IMR-90 (cell line): Measurements from ENCODE around the gene CDC42EP4. TPM values are rescaled to one million over a fixed set of nuclear protein-coding genes. Genes with fewer than 3 reads are reported as not detected.

Experiments used
- ATAC-seq: fragments of 200-7000 bp; cut with Tn5 transposase; 2 replicates; pipeline ENCODE4 v1.9.1; 2020; ENCODE audit warnings: low read depth, mild to moderate bottlenecking, moderate library complexity
- BruUV-seq: library from RNA; stranded (reverse); fragments of 400-500 nt; replicated peaks from 2 replicates; lab custom pipeline; 2021; lab: Mats Ljungman, UMichigan
- CTCF ChIA-PET: fragments of 300-600 bp; formaldehyde crosslinking; extraction: SDS; loops from one replicate; lab custom pipeline; 2021; ENCODE audit warnings: antibody characterized with exemption; lab: Yijun Ruan, JAX
- POLR2A ChIA-PET: fragments of 300-600 bp; sonication (Branson Sonifier 250); formaldehyde crosslinking; loops from one replicate; lab custom pipeline; 2022; ENCODE audit warnings: antibody characterized with exemption; ENCODE audit not compliant: unreplicated experiment; lab: Charles Lee
- DNase-seq: peaks from one replicate; pipeline ENCODE4 v3.0.0; 2013
- H2AFZ ChIP-seq: replicated peaks from 2 replicates; pipeline ENCODE3; 2013; ENCODE audit warnings: low read length, mild to moderate bottlenecking; ENCODE audit not compliant: poor library complexity
- H2AK5ac ChIP-seq: 2 replicates; pipeline ENCODE4 v1.6.1; 2013; ENCODE audit warnings: low read depth, low read length, inconsistent platforms
- H2AK9ac ChIP-seq: replicated peaks from 2 replicates; pipeline ENCODE3; 2013; ENCODE audit warnings: mild to moderate bottlenecking, low read depth, low read length, moderate library complexity; ENCODE audit not compliant: poor library complexity
- H2BK120ac ChIP-seq: 2 replicates; pipeline ENCODE4 v1.6.1; 2013; ENCODE audit warnings: low read depth, low read length, inconsistent platforms
- H2BK15ac ChIP-seq: 3 replicates; pipeline ENCODE4 v1.6.1; 2013; ENCODE audit warnings: low read depth, low read length, inconsistent platforms
- H2BK20ac ChIP-seq: 2 replicates; pipeline ENCODE4 v1.6.1; 2013; ENCODE audit warnings: low read depth, mild to moderate bottlenecking, inconsistent platforms, low read length, moderate library complexity
- H2BK5ac ChIP-seq: 2 replicates; pipeline ENCODE4 v1.6.1; 2013; ENCODE audit warnings: mild to moderate bottlenecking, low read depth, low read length, inconsistent platforms; ENCODE audit not compliant: poor library complexity, severe bottlenecking
- H3K14ac ChIP-seq: replicated peaks from 2 replicates; pipeline ENCODE4 v1.6.1; 2013; ENCODE audit warnings: low read depth, low read length, inconsistent platforms
- H3K18ac ChIP-seq: 2 replicates; pipeline ENCODE4 v1.6.1; 2013; ENCODE audit warnings: low read depth, low read length, control low read depth
- H3K23ac ChIP-seq: 2 replicates; pipeline ENCODE4 v1.6.1; 2013; ENCODE audit warnings: low read depth, low read length, inconsistent platforms
- H3K27ac ChIP-seq: 2 replicates; pipeline ENCODE4 v1.5.1; 2013; ENCODE audit warnings: mild to moderate bottlenecking, control low read depth, low read length; ENCODE audit not compliant: insufficient read depth
- H3K27me3 ChIP-seq: 2 replicates; pipeline ENCODE4 v1.6.1; 2013; ENCODE audit warnings: low read length; ENCODE audit not compliant: control insufficient read depth, insufficient read depth
- H3K36me3 ChIP-seq: 2 replicates; pipeline ENCODE4 v1.6.1; 2013; ENCODE audit warnings: low read length, mixed read lengths; ENCODE audit not compliant: control insufficient read depth, insufficient read depth
- H3K4ac ChIP-seq: 2 replicates; pipeline ENCODE4 v1.6.1; 2013; ENCODE audit warnings: low read depth, low read length, inconsistent platforms
- H3K4me1 ChIP-seq: 2 replicates; pipeline ENCODE4 v1.6.1; 2013; ENCODE audit warnings: low read length, mixed read lengths; ENCODE audit not compliant: control insufficient read depth, insufficient read depth
- H3K4me2 ChIP-seq: 2 replicates; pipeline ENCODE4 v1.6.1; 2013; ENCODE audit warnings: low read depth, mild to moderate bottlenecking, control low read depth, low read length, moderate library complexity
- H3K4me3 ChIP-seq: 2 replicates; pipeline ENCODE4 v1.5.1; 2013; ENCODE audit warnings: low read depth, mild to moderate bottlenecking, control low read depth, low read length, moderate library complexity; ENCODE audit not compliant: insufficient read depth
- H3K56ac ChIP-seq: 2 replicates; pipeline ENCODE4 v1.6.1; 2013; ENCODE audit warnings: low read length, inconsistent platforms; ENCODE audit not compliant: insufficient read depth; ENCODE audit errors: extremely low read depth
- H3K79me1 ChIP-seq, 2 experiments: 2 replicates each; pipeline ENCODE4 v1.6.1; 2013; ENCODE audit warnings: low read length in 2 of 2, inconsistent platforms in 1 of 2, low read depth in 1 of 2
- H3K9ac ChIP-seq: 2 replicates; pipeline ENCODE4 v1.6.1; 2013; ENCODE audit warnings: low read depth, low read length, control low read depth
- H3K9me1 ChIP-seq: 2 replicates; pipeline ENCODE4 v1.6.1; 2013; ENCODE audit warnings: low read length, inconsistent platforms; ENCODE audit not compliant: insufficient read depth
- H3K9me3 ChIP-seq: 2 replicates; pipeline ENCODE4 v1.6.1; 2013; ENCODE audit warnings: low read length; ENCODE audit not compliant: control insufficient read depth, insufficient read depth
- H4K20me1 ChIP-seq: 2 replicates; pipeline ENCODE4 v1.6.1; 2013; ENCODE audit warnings: low read length, inconsistent platforms; ENCODE audit not compliant: insufficient read depth
- H4K5ac ChIP-seq: 2 replicates; pipeline ENCODE4 v1.6.1; 2013; ENCODE audit warnings: mild to moderate bottlenecking, low read depth, low read length, control low read depth
- H4K8ac ChIP-seq, 2 experiments: 2 replicates each; pipeline ENCODE4 v1.6.1; 2013; ENCODE audit warnings: low read depth in 2 of 2, low read length in 2 of 2, control low read depth in 1 of 2, inconsistent platforms in 1 of 2
- H4K91ac ChIP-seq: 2 replicates; pipeline ENCODE4 v1.6.1; 2013; ENCODE audit warnings: low read depth, low read length, inconsistent platforms; ENCODE audit not compliant: insufficient read depth
- CEBPB ChIP-seq: IDR thresholded peaks from 2 replicates; pipeline ENCODE4 v1.6.1; 2012; ENCODE audit warnings: low read depth, low read length, improper control_type of control experiment
- CTCF ChIP-seq: conservative IDR thresholded peaks from 2 replicates; pipeline ENCODE4 v1.5.1; 2012; ENCODE audit warnings: mild to moderate bottlenecking, low read depth, low read length, improper control_type of control experiment
- ELK1 ChIP-seq: fragments of 150-350 bp; IDR thresholded peaks from 2 replicates; pipeline ENCODE4 v1.6.1; 2016; ENCODE audit warnings: low read depth, mild to moderate bottlenecking, low read length, moderate library complexity, borderline replicate concordance
- FOS ChIP-seq: fragments of 150-350 bp; IDR thresholded peaks from 2 replicates; pipeline ENCODE4 v1.6.1; 2016; ENCODE audit warnings: low read depth, low read length
- MAFK ChIP-seq: IDR thresholded peaks from 2 replicates; pipeline ENCODE4 v1.6.1; 2012; ENCODE audit warnings: low read depth, low read length, improper control_type of control experiment
- MAZ ChIP-seq: IDR thresholded peaks from 2 replicates; pipeline ENCODE4 v1.6.1; 2012; ENCODE audit warnings: low read depth, mild to moderate bottlenecking, low read length, improper control_type of control experiment, moderate library complexity, borderline replicate concordance
- RAD21 ChIP-seq: IDR thresholded peaks from 2 replicates; pipeline ENCODE4 v1.6.1; 2012; ENCODE audit warnings: low read length, improper control_type of control experiment
- RCOR1 ChIP-seq: IDR thresholded peaks from 2 replicates; pipeline ENCODE4 v1.6.1; 2012; ENCODE audit warnings: mild to moderate bottlenecking, low read length, improper control_type of control experiment; ENCODE audit not compliant: insufficient replicate concordance
- RFX5 ChIP-seq: IDR thresholded peaks from 2 replicates; pipeline ENCODE4 v1.8.0; 2012; ENCODE audit warnings: low read depth, mild to moderate bottlenecking, low read length, moderate library complexity
- SMC3 ChIP-seq: fragments of 150-350 bp; IDR thresholded peaks from 2 replicates; pipeline ENCODE4 v1.6.1; 2016; ENCODE audit warnings: low read depth, mild to moderate bottlenecking, antibody characterized with exemption, low read length, moderate library complexity
- USF2 ChIP-seq: fragments of 150-350 bp; IDR thresholded peaks from 2 replicates; pipeline ENCODE4 v1.6.1; 2017; ENCODE audit warnings: mild to moderate bottlenecking, antibody characterized with exemption, low read length, low read depth
- WGBS, 2 experiments: methylation state at CpG; one replicate each; pipeline versions ENCODE4 v1.1.5 to v1.1.7; 2013; ENCODE audit warnings: missing lambda C conversion rate in 2 of 2; ENCODE audit not compliant: insufficient read length in 1 of 2; ENCODE audit errors: extremely low coverage in 2 of 2; 5-methylcytosine and 5-hydroxymethylcytosine counted together
- dilution Hi-C: fragments of 300-500 bp; cut with HindIII; formaldehyde crosslinking; loops from one replicate; pipeline ENCODE4 v1.14.3; 2018; ENCODE audit warnings: low sequenced_read_pairs; ENCODE audit not compliant: unreplicated experiment
- in situ Hi-C: fragments of 300-500 bp; cut with MboI; formaldehyde crosslinking; loops from 3 replicates; pipeline ENCODE4 v1.14.3; 2019; ENCODE audit warnings: low sequenced_read_pairs, inconsistent platforms, mixed read lengths
- intact Hi-C: fragments of 100-400 bp; cut with micrococcal nuclease; formaldehyde crosslinking; loops from 2 replicates; pipeline ENCODE4 v1.10.0; 2022
- polyA plus RNA-seq, 3 experiments: library from polyadenylated mRNA; depleted of rRNA; stranded (reverse); fragments of >200 nt; gene quantifications; 2 replicates each; pipeline ENCODE4 v1.2.3, GENCODE V29; 2012; ENCODE audit warnings: low replicate concordance in 1 of 3
- total RNA-seq: library from RNA; depleted of rRNA; stranded (reverse); fragments of >200 nt; gene quantifications from 2 replicates; pipeline ENCODE4 v1.2.3, GENCODE V29; 2012

CDC42EP4 gene
- total and polyA plus RNA-seq, 2 of the 4 experiments (the other 2 are of a cell fraction), result 14.3 to 25.8 TPM

- TF ChIP-seq ELK1, result no peak
Measured at GRCh38 chr17:73249700-73250099, 62.1 kb downstream of the CDC42EP4 start (continued).

GRCh38 chr17:73248532-73248931 lies 63.3 kb downstream of the CDC42EP4 start:
- intact Hi-C loops (loop anchor here (5.0 kb wide), 1 partner anchor 521 kb away; no protein-coding TSS in a partner anchor), dilution Hi-C loops (no loop called here), in situ Hi-C loops (loop anchor here (5.0 kb wide), 1 partner anchor 521 kb away; no protein-coding TSS in a partner anchor)
- H2BK120ac ChIP-seq, result no peak overlapping the region
- H3K9me1 ChIP-seq, result no peaks in the 10 kb centered on the region; the same call in 1 of the 2 replicates
- no peak overlapping the region for H4K5ac ChIP-seq
- no peak overlapping the region for H4K91ac ChIP-seq
- peaks cover 28% of the 10 kb centered on the region for H3K36me3 ChIP-seq
- no peak overlapping the region for H3K18ac ChIP-seq
- POLR2A ChIA-PET, result no interaction called here
- CTCF ChIA-PET, result interaction anchor here (0.9 to 1.4 kb wide), 4 partner anchors 9 to 521 kb away, joined by 3 to 7 read pairs (median 5); no protein-coding TSS in a partner anchor
- no peaks in the 10 kb centered on the region for H3K4me1 ChIP-seq
- H4K8ac ChIP-seq, result no peak overlapping the region
- DNase-seq (no peak), ATAC-seq (no peak)
- H3K4me3 ChIP-seq, result no peak overlapping the region
- no peak overlapping the region for H3K14ac ChIP-seq
- no peak overlapping the region for H2BK5ac ChIP-seq
- H2BK15ac ChIP-seq, result no peak overlapping the region
- peaks cover 0 to 3% of the 10 kb centered on the region in 2 experiments; a peak in 1 of 4 replicates for H3K79me1 ChIP-seq
- no peaks in the 10 kb centered on the region for H3K9me3 ChIP-seq
- 0 out of 2 replicates have a peak, but pooled peaks cover 3% of the 10 kb centered on the region for H4K20me1 ChIP-seq
- H3K4ac ChIP-seq, result no peak overlapping the region
- H2BK20ac ChIP-seq, result no peak overlapping the region
- H3K23ac ChIP-seq, result no peak overlapping the region
- H3K4me2 ChIP-seq, result no peak overlapping the region
- H2AFZ ChIP-seq, result no peak overlapping the region
- no peak overlapping the region for H2AK5ac ChIP-seq
- H3K27me3 ChIP-seq, result no peaks in the 10 kb centered on the region
- H3K9ac ChIP-seq, result no peak overlapping the region
- no TSS peak for BruUV-seq
- WGBS, 2 experiments, result no CpG with 5 or more reads among the region's 10 CpGs
- H3K27ac ChIP-seq, result no peak overlapping the region
- H3K56ac ChIP-seq, result no peak overlapping the region
- no peak overlapping the region for H2AK9ac ChIP-seq
- TF ChIP-seq RAD21 (no peak), ELK1 (no peak), SMC3 (no peak), MAZ (no peak), USF2 (no peak), CEBPB (no peak), CTCF (no peak), RFX5 (no peak), MAFK (no peak), FOS (no peak), RCOR1 (no peak)
